OCI-LY7 (cell line): ENCODE data around the gene POC1A. TPM values are rescaled to one million over a fixed set of nuclear protein-coding genes. Genes with fewer than 3 reads are reported as not detected.

ENCODE experiments used
- BruUV-seq: library from RNA; stranded (reverse); fragments of 400-500 nt; replicated peaks from 2 replicates; lab custom pipeline; 2021; lab: Mats Ljungman, UMichigan
- CTCF ChIA-PET: fragments of 300-600 bp; sonication (Branson Sonifier 250); formaldehyde crosslinking; loops from one replicate; lab custom pipeline; 2022; ENCODE audit warnings: antibody characterized with exemption; ENCODE audit not compliant: unreplicated experiment; lab: Charles Lee
- POLR2A ChIA-PET: fragments of 300-600 bp; sonication (Branson Sonifier 250); formaldehyde crosslinking; loops from one replicate; lab custom pipeline; 2022; ENCODE audit warnings: antibody characterized with exemption; lab: Charles Lee
- DNase-seq: peaks from one replicate; pipeline ENCODE4 v3.0.0-alpha.2; 2015; ENCODE audit warnings: low spot score
- H2AFZ ChIP-seq: fragments of 200-600 bp; sonication (generic), shearing (Covaris generic); 2 replicates; pipeline ENCODE4 v1.6.1; 2014; ENCODE audit warnings: mild to moderate bottlenecking, antibody characterized with exemption, low read length, moderate library complexity
- H3K27ac ChIP-seq: fragments of 200-600 bp; sonication (generic); 2 replicates; pipeline ENCODE4 v1.5.1; 2014; ENCODE audit warnings: mixed run types, low read depth, mild to moderate bottlenecking, moderate library complexity, low read length, inconsistent platforms; ENCODE audit not compliant: poor library complexity, severe bottlenecking
- H3K36me3 ChIP-seq: fragments of 200-600 bp; sonication (generic); 2 replicates; pipeline ENCODE4 v1.6.1; 2014; ENCODE audit warnings: mild to moderate bottlenecking, antibody characterized with exemption, low read length, moderate library complexity, mixed read lengths; ENCODE audit not compliant: insufficient read depth
- H3K4me1 ChIP-seq: fragments of 200-600 bp; sonication (generic); 2 replicates; pipeline ENCODE4 v1.5.1; 2014; ENCODE audit warnings: mild to moderate bottlenecking, low read length; ENCODE audit not compliant: insufficient read depth, poor library complexity, severe bottlenecking
- H3K4me2 ChIP-seq: fragments of 200-600 bp; sonication (generic); 2 replicates; pipeline ENCODE4 v1.6.1; 2014; ENCODE audit warnings: mild to moderate bottlenecking, low read length
- H3K4me3 ChIP-seq: fragments of 200-600 bp; sonication (generic); 2 replicates; pipeline ENCODE4 v1.5.1; 2014; ENCODE audit warnings: mild to moderate bottlenecking, low read depth, low read length; ENCODE audit not compliant: poor library complexity, severe bottlenecking
- H3K79me2 ChIP-seq: fragments of 200-600 bp; sonication (generic); 2 replicates; pipeline ENCODE4 v1.6.1; 2016; ENCODE audit warnings: low read depth, mild to moderate bottlenecking, low read length, moderate library complexity, mixed read lengths; ENCODE audit not compliant: insufficient read depth
- H3K9me2 ChIP-seq: fragments of 200-600 bp; sonication (generic); 2 replicates; pipeline ENCODE4 v1.6.1; 2016; ENCODE audit warnings: mild to moderate bottlenecking, low read length, mixed read lengths; ENCODE audit not compliant: insufficient read depth
- H3K9me3 ChIP-seq: fragments of 200-600 bp; sonication (generic); 2 replicates; pipeline ENCODE4 v1.6.1; 2014; ENCODE audit warnings: mild to moderate bottlenecking, mixed run types, low read length, mixed read lengths
- H4K20me1 ChIP-seq: fragments of 200-600 bp; sonication (generic); 2 replicates; pipeline ENCODE4 v1.6.1; 2014; ENCODE audit warnings: mild to moderate bottlenecking, antibody characterized with exemption, low read length, moderate library complexity, mixed read lengths; ENCODE audit not compliant: insufficient read depth
- EZH2phosphoT487 ChIP-seq: fragments of 200-600 bp; sonication (generic); IDR thresholded peaks from 2 replicates; pipeline ENCODE4 v1.6.1; 2018; ENCODE audit warnings: low read depth, borderline replicate concordance, mild to moderate bottlenecking, mixed run types, antibody characterized with exemption, low read length, moderate library complexity, mixed read lengths
- intact Hi-C: fragments of 100-400 bp; cut with micrococcal nuclease; formaldehyde crosslinking; loops from one replicate; pipeline ENCODE4 v1.10.0; 2022; ENCODE audit not compliant: unreplicated experiment
- total RNA-seq, 2 experiments: library from RNA; depleted of rRNA in 1 of 2; stranded (reverse); fragments of >200 nt in 1 of 2; shearing (Covaris generic) in 1 of 2; gene quantifications; 2 replicates each; pipeline ENCODE4 v1.2.3, GENCODE V29; 2014 to 2022
- TF ChIP-seq, protein P1 (sequence below): fragments of 200-600 bp; sonication (generic); conservative IDR thresholded peaks from 2 replicates; pipeline ENCODE4 v1.5.1; 2014; ENCODE audit warnings: mild to moderate bottlenecking, antibody characterized with exemption, low read length, moderate library complexity, mixed read lengths

The POC1A gene
- total RNA-seq, 2 experiments from 2014 or later: 40.0 to 41.0 TPM

DNA sequence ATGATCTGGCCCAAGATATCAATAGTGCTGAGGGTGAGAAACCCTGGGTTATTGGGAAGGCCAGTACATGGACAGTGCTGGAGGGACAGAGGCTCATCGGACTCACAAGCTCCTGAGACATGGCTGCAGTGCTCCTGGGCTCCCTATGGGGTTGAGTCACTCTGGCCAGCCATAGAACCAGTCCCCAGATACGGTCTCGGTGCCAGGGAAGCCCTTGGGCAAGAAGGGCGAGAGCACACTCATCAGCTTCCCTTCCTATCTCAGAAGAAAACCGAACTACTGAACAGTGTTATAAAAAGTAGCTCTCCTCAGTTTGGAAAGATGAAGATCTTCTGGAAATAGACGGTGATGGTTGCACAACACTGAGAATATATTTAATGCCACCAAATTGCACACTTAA, 34.4 kb downstream of the POC1A start:
- CTCF ChIA-PET: interaction anchor here (1.0 kb wide), 1 partner anchor 20 kb away, joined by 3 read pairs; no protein-coding TSS in a partner anchor

DNA sequence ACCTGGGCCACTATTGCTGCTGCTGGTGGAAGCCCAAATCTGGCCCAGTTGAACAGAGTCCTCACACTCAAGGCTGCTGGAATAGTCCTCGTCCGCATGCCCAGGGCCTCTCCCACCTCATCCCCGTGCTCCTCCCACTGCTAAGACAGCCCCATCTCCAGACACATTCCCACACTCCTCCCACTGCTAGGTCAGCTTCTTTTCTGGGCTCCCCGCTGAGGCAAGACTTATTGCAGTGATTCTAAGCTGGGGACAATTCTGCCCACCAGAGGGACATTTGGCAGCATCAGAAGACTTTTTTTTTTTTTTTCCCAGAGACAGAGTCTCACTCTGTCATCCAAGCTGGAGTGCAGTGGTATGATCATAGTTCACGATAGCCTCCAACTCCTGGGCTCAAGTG, 35.1 kb downstream of the POC1A start:
- TF ChIP-seq, protein P1, sequence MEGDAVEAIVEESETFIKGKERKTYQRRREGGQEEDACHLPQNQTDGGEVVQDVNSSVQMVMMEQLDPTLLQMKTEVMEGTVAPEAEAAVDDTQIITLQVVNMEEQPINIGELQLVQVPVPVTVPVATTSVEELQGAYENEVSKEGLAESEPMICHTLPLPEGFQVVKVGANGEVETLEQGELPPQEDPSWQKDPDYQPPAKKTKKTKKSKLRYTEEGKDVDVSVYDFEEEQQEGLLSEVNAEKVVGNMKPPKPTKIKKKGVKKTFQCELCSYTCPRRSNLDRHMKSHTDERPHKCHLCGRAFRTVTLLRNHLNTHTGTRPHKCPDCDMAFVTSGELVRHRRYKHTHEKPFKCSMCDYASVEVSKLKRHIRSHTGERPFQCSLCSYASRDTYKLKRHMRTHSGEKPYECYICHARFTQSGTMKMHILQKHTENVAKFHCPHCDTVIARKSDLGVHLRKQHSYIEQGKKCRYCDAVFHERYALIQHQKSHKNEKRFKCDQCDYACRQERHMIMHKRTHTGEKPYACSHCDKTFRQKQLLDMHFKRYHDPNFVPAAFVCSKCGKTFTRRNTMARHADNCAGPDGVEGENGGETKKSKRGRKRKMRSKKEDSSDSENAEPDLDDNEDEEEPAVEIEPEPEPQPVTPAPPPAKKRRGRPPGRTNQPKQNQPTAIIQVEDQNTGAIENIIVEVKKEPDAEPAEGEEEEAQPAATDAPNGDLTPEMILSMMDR: no peak
- TF ChIP-seq EZH2phosphoT487: no peak
- no peaks in the 10 kb centered on the region for H3K9me3 ChIP-seq
- no peak overlapping the region for H3K4me3 ChIP-seq
- intact Hi-C loops: no loop called here
- no peak for DNase-seq
- H3K36me3 ChIP-seq: peaks cover 73% of the 10 kb centered on the region
- no peak overlapping the region for H3K4me2 ChIP-seq
- no peaks in the 10 kb centered on the region for H4K20me1 ChIP-seq
- no peaks in the 10 kb centered on the region for H3K79me2 ChIP-seq
- BruUV-seq: no TSS peak
- H3K4me1 ChIP-seq: peaks cover 22% of the 10 kb centered on the region
- no peaks in the 10 kb centered on the region for H3K9me2 ChIP-seq
- ChIA-PET CTCF (no interaction called here), POLR2A (no interaction called here)
- no peak overlapping the region for H3K27ac ChIP-seq
- no peak overlapping the region for H2AFZ ChIP-seq

More for the DNA sequence above, 34.4 kb downstream of the POC1A start:
- H3K36me3 ChIP-seq: peaks cover 75% of the 10 kb centered on the region
- no peaks in the 10 kb centered on the region for H3K79me2 ChIP-seq
- H3K4me1 ChIP-seq: peaks cover 22% of the 10 kb centered on the region
- intact Hi-C loops: loop anchor here (5.0 kb wide), 1 partner anchor 178 kb away; the partner anchor contains the start of genes PARP3 and RRP9
- no peaks in the 10 kb centered on the region for H4K20me1 ChIP-seq
- no peak overlapping the region for H3K27ac ChIP-seq
- BruUV-seq: no TSS peak
- no peaks in the 10 kb centered on the region for H3K9me2 ChIP-seq
- H3K4me2 ChIP-seq: no peak overlapping the region
- POLR2A ChIA-PET: interaction anchor here (0.5 kb wide), 1 partner anchor 135 kb away, joined by 4 read pairs; no protein-coding TSS in a partner anchor
- TF ChIP-seq, protein P1: no peak
- TF ChIP-seq EZH2phosphoT487: no peak
- no peak overlapping the region for H2AFZ ChIP-seq
- H3K9me3 ChIP-seq: no peaks in the 10 kb centered on the region
- no peak overlapping the region for H3K4me3 ChIP-seq
- no peak for DNase-seq

DNA sequence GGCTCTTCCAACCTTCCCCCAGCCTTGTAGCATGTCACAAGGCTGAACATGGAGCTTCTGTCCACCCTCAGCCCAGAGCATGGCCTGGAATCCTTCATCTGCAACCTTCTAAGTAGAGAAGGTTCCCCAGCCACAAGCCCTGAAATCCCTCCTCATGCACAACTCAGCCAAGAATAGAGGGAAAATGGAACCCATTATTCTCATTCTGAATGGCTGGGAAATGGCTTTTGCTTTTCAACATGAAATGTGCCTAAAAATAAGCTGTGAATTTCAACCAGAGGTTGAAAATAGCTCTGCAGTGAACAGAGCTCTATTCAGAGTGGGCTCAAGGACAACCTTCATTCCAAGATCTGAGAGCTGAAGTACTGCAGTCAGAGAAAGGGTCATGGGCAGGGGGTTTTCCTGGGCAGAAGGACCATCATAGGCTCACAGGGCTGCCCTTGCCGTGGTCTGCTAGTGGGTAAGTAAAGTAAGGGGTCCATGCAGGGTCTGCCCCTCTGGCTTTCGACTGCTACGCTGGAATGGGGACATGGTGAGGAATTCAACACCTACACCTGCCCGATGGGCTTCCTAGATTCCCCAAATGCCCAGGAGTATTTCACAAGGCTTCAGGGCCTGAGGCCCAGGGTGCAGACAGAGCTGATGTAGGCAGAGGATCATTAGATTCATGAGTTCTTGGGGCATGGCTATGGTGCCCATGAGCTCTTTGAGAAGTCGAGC, 35.9 kb downstream of the POC1A start:
- no peak for DNase-seq
- TF ChIP-seq, protein P1: no peak
- no peak for TF ChIP-seq EZH2phosphoT487
- intact Hi-C loops: no loop called here
- Histone ChIP-seq H3K4me2 (no peak overlapping the region), H3K27ac (no peak overlapping the region), H3K9me2 (no peaks in the 10 kb centered on the region), H3K4me1 (peaks cover 22% of the 10 kb centered on the region), H4K20me1 (no peaks in the 10 kb centered on the region), H3K79me2 (no peaks in the 10 kb centered on the region), H2AFZ (no peak overlapping the region), H3K36me3 (peaks cover 72% of the 10 kb centered on the region), H3K9me3 (no peaks in the 10 kb centered on the region), H3K4me3 (no peak overlapping the region)
- CTCF ChIA-PET: no interaction called here
- no TSS peak for BruUV-seq
- POLR2A ChIA-PET: interaction anchor here (0.7 kb wide), 1 partner anchor 95 kb away, joined by 6 read pairs; no protein-coding TSS in a partner anchor
